Anterior cingulate cortex (tissue), 58 donors: ENCODE measurements around the gene SLC10A1.
A peak's percentile ranks its signal among the peaks of the same experiment; 100 is the strongest.
"Not testable (repeated sequence)": the region's sequence is repeated elsewhere in the genome, so short reads cannot be mapped to it uniquely, and the experiment has no call there.

Source experiments
- DNase-seq, 58 donors: peaks; one replicate each; lab custom pipeline; 2025; lab: John Stamatoyannopoulos, UW

SLC10A1 gene

GRCh38 chr14:69772082-69773017, 24.7 kb downstream of the SLC10A1 start:
- no peak for DNase-seq

GRCh38 chr14:69771136-69771535, 25.9 kb downstream of the SLC10A1 start:
- no peak for DNase-seq

- DNase-seq, result no peak
These were observed 26.5 kb downstream of the SLC10A1 start for GRCh38 chr14:69770559-69770958.

GRCh38 chr14:69769623-69770022, 27.4 kb downstream of the SLC10A1 start:
- DNase-seq, result no peak

GRCh38 chr14:69768873-69769272, 28.2 kb downstream of the SLC10A1 start:
- DNase-seq, result no peak

GRCh38 chr14:69767369-69767999, 29.6 kb downstream of the SLC10A1 start:
- DNase-seq, result peak; percentile 12 to 93 (median 85)

- DNase-seq, result peak; percentile 30 to 98 (median 92)
These were observed 30.1 kb downstream of the SLC10A1 start, which contains the start of gene SRSF5 for GRCh38 chr14:69766984-69767368. Gene SRSF5, plus strand, starts transcription at chr14:69767142. Its CDS starts 1,015 bp downstream, at chr14:69768157.

GRCh38 chr14:69763761-69764510, 33.1 kb downstream of the SLC10A1 start:
- DNase-seq, result peak in 5 of 58 donors; percentile 1 to 7 (median 5)

- DNase-seq, result no peak
These were observed 36.2 kb downstream of the SLC10A1 start for GRCh38 chr14:69760810-69761209.

- no peak for DNase-seq
These were observed 40.7 kb downstream of the SLC10A1 start for GRCh38 chr14:69756298-69756697.

- DNase-seq, result no peak
These were observed 41.3 kb downstream of the SLC10A1 start for GRCh38 chr14:69755784-69756183.

- no peak for DNase-seq
These were observed 41.7 kb downstream of the SLC10A1 start for GRCh38 chr14:69755296-69755695.

- no peak for DNase-seq
These were observed 42.6 kb downstream of the SLC10A1 start for GRCh38 chr14:69754487-69754886.

- DNase-seq, result no peak
These were observed 43.2 kb downstream of the SLC10A1 start for GRCh38 chr14:69753860-69754259.

GRCh38 chr14:69752773-69753172, 44.3 kb downstream of the SLC10A1 start:
- DNase-seq, result no peak

- no peak for DNase-seq
These were observed 46.5 kb downstream of the SLC10A1 start for GRCh38 chr14:69750495-69750894.

- DNase-seq, result no peak
These were observed 47.1 kb downstream of the SLC10A1 start for GRCh38 chr14:69749956-69750355.

- DNase-seq, result no peak
These were observed 56.0 kb downstream of the SLC10A1 start for GRCh38 chr14:69741055-69741454.

- not testable (repeated sequence) for DNase-seq
These were observed 60.6 kb downstream of the SLC10A1 start for GRCh38 chr14:69736405-69736804.

- not testable (repeated sequence) for DNase-seq
These were observed 65.0 kb downstream of the SLC10A1 start for GRCh38 chr14:69731919-69732598.
